Measurements from ENCODE around the gene LRRC1.

DNA sequence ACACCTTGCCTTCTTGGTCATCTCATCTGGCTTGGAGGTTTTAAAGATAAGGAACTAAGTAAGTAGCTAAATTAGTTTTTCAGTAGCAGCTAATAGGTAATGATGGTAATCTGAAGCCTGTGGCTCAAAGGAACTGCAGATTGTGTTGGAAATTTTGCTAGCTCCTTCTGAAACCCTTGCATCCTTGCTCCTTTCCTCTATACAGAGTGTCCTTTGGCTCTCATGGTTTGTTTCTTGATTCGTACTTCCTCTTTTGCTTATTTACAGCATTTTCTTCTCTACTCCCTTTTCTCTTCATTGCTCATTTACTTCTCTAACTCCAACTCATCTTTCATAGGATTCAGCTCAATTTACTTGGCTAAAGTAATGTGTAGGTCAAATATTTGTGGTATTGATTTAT, 19.0 kb downstream of the LRRC1 start:
- TF ChIP-seq POLR2AphosphoS5 (IDR thresholded peaks at IDR 0.05; ENCODE audit: borderline replicate concordance, low read depth, low read length) (no peak), EZH2 (IDR thresholded peaks at IDR 0.05) (no peak)

All from SK-N-MC (cell line).